Measurements from ENCODE around the gene SGO1.
A peak's percentile ranks its signal among the peaks of the same experiment; 100 is the strongest.

The SGO1 gene

DNA sequence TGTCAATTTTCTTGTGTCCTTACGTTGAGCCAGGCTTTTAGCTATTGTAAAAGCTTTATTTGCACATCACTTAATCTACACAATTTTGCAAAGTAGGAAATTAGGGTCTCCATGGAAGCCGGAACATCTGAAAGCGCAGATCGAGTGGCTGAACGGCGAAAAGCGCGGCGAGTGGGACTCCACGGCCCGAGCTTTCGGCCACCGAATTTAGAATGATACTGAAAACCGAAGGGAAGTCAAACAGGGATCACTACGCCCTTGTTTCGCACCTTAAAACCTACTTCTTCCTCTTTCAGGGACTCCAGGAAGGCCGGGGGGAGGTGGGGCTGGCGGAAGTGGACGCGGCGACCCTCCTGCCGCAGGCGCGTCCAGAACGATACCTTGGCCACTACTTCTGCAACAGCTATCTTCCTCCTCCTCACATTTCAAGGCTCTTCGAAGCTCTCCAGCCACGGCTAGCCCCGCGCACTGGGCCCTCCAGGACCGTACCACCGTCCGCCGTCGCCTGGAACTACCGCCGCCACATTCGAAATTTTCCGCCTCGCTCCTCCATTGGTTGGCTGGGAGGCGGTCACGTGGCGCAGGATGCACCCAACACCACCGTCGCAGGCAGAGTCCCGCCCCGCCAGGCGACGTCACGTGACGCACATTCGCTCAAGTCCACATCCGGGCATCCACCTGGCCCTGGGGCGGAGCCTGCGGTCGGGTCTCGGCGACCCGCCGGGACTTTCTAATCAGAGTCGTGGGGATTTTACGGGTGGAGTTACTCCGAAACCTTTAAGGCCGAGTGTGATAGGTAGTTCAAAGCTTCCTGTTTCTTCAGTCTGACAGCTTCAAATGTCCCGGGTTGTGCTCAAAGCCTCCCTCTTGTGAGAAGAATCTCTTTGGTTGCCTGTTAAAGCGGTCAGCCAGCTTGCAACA is at the start of gene SGO1:
SGO1 (minus strand) TSS at position 528 of the 921 bp plus-strand sequence. CDS start 2,179 bp downstream, outside the sequence.
- no peak for TF ChIP-seq CTCF (IDR thresholded peaks at IDR 0.05; ENCODE audit: extremely low read depth, missing control alignments)
- peak; percentile 91 for DNase-seq (ENCODE audit: low spot score)

DNA sequence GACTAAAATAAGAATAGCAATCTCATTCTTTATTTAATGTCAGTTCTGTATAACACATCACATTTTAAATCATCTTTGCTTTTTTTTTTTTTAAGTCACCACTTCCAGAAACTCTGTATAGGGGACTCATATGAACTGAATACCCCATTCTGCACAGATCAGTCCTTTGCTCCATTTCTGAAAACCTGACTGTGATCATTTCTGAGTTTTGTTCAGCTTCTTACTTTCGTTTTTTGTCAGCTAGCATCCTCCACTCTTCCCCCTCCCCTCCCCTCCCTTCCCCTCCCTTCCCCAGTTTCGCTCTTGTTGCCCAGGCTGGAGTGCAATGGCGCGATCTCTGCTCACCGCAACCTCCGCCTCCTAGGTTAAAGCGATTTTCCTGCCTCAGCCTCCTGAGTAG is 49.8 kb upstream of the SGO1 start:
- DNase-seq (ENCODE audit: low spot score) = no peak
- no peak for TF ChIP-seq CTCF (IDR thresholded peaks at IDR 0.05; ENCODE audit: extremely low read depth, missing control alignments)

DNA sequence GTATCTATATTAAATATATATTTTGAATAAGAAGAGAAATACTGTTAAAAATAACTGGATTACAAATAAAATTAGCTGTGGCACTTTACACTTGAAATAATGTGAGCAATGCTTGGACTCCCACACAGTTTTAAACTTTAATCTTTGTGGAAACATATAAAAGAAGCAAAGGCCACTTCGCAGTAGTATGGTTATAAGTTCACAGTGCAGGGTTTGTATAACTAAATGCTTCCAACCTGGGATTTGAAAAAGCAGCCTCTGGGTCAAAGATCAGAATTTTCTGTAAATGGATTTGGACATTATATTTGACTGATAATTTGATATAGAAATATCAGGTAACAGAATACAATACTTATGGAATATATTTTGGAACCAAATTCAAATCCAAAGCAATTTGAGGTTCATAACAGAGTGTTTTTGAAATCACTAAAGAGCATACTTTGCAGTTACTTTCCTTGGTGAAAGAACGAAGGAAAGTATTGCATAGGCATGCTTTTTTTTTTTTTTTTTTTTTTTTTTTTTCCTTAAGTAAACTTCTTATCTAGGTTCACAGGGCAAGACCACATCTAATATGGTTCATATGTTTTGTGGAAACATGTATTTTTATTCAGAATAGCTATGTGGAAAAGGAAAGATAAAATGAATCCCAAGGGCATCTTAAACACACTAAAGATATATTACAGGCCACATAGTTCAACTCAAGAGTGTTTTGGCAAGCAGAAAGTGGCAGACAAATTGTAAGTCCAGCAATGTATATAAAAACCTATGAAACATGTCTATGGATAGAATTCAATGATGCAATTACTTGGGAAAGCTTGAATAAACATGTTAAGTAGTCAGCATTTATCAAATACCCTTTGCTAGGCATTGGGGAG is 47.1 kb upstream of the SGO1 start:
- no peak for DNase-seq (ENCODE audit: low spot score)
- TF ChIP-seq CTCF (IDR thresholded peaks at IDR 0.05; ENCODE audit: extremely low read depth, missing control alignments) = no peak

GRCh38 chr3:20230954-20231353 is 44.9 kb upstream of the SGO1 start:
- no peak for DNase-seq (ENCODE audit: low spot score)
- TF ChIP-seq CTCF (IDR thresholded peaks at IDR 0.05; ENCODE audit: extremely low read depth, missing control alignments) = no peak

DNA sequence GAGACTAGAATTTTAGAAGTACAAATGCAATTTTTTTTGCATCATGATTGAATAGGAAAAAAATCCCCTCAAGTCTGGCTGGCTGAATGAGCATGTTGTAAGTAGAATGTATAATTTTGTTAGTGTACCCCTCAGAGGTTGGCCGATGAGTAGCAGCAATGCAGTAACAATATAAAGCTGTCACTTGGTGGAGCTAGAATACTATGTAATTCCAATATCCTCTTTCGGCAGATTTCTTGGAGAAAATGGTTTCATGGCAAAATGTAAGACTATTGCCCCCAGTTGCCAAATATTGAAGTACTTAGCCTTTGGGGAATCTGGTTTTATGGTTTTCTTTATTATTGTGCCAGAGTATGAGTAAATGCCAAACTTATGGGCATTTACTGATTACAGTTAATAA is 39.8 kb upstream of the SGO1 start:
- TF ChIP-seq CTCF (IDR thresholded peaks at IDR 0.05; ENCODE audit: extremely low read depth, missing control alignments) = peak; percentile 12
- DNase-seq (ENCODE audit: low spot score) = peak; percentile 10

GRCh38 chr3:20222274-20222673 is 36.3 kb upstream of the SGO1 start:
- no peak for TF ChIP-seq CTCF (IDR thresholded peaks at IDR 0.05; ENCODE audit: extremely low read depth, missing control alignments)
- no peak for DNase-seq (ENCODE audit: low spot score)

- no peak for TF ChIP-seq CTCF (IDR thresholded peaks at IDR 0.05; ENCODE audit: extremely low read depth, missing control alignments)
Measured at GRCh38 chr3:20218215-20218614, 32.2 kb upstream of the SGO1 start.

More at GRCh38 chr3:20218215-20218614, 32.2 kb upstream of the SGO1 start:
- no peak for DNase-seq (ENCODE audit: low spot score)

All from GM20000 (cell line).